COR-L47 (cell line): Measurements from ENCODE around the gene CTDNEP1.
"Not testable (repeated sequence)": the region's sequence is repeated elsewhere in the genome, so short reads cannot be mapped to it uniquely, and the experiment has no call there.

Source experiments
- DNase-seq: peaks from one replicate; lab custom pipeline; 2025; lab: John Stamatoyannopoulos, UW

The CTDNEP1 gene

DNA sequence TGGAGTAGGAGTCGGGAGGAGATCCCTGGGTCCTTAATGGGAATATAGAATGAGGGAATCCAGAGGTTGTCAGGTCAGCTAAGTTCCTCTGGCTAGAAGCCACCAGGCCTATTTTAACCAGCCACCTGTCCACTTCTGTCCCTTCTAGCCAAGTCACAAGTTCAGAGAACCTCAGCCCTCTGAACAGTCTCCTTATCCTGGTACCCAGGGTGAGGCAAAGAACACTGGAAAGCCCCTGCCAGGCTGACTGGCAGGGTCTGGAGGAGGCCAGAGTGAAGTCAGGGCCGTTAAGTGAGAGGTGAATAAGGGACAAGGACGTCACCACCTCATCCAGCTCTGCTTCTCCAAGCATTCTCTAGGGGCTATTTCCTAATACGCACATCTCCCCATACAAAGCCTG lies 2.7 kb downstream of the CTDNEP1 start:
- DNase-seq, result no peak

DNA sequence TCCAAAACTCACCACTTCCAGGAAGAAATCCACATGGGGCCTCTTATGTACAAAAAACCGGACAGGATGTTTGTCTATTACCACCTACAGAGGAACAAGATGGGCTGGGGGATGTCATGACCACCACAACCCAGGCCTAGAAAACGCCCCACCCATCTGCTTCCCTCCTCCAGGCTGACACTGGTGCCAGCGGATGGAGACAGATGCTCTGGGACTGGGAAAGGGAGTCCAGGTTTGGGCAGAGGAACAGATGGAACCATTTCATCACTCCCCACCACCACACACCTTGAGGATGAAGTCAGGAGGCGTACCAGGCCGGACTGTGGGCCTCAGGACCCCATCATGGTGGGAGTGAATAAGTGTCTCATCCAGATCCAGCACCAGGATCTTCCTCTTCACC lies 4.8 kb downstream of the CTDNEP1 start:
- no peak for DNase-seq

DNA sequence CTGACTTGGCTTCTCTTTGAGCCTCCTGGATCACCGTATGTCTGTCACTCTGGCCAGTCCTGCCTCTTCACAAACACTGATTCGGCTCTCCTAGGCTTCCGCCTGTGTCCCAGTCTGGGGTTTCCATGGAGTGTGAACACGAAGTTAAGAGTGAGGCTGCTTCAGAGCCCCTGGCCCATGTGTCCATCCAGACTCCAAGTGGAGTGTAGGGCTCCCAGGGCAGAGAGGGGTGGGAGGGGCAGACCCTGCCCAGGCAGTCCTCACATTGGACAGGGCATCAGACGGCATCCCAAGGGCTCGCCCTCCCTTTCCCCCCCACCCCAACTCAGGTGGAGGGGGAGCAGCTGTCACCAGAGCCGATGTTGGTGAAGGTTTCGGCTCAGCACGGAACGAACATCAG lies 7.7 kb downstream of the CTDNEP1 start:
- not testable (repeated sequence) for DNase-seq

DNA sequence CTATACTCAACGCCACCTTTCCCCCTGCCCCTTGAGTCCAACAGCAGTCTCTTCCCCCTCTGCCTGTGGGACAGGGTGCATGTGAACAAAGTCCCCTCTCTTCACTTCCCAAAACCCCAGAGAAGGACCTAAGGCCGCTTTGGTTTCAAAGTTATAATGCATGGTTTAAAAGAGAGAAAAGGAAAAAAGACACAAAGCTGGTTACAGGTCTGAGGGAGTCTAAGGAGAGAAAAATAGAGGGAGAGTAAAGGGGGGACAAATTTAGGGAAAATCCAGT lies 8.1 kb downstream of the CTDNEP1 start:
- DNase-seq, result no peak

DNA sequence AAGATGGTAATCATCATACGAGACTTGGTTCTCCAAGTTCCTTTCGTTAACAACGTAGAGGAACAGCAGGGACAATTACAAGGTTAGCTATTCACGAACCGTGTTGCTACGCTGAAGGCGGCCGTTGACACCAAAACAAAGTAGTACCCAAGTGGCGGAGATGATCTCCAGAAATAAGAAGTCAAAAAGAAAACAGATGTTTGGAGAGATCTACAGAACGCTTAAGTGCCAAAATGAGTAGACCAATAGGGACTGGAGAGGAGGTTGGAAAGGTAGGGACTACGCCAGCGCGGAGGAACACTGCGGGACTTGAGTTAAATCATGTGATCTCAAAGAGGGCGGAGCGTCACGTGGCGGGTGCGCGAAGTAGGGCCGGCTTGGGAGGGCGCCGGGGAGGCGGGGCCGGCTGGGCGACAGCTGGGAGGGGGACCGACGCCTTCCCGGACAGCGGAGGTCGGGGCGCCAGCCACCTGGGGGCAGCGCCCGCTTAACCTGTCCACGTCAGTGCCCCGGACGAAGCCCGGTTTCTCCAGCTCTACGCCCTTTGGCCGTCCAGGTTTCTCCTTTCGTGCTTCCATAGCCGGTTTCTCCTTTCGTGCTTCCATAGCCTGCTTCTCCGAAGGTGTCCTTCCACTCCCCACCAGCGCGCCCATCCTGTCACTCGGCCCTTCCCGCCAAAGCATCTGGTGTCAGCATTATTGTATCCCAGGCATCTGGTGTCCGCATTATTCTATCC lies 8.6 kb downstream of the CTDNEP1 start:
- DNase-seq, result peak; percentile 87

DNA sequence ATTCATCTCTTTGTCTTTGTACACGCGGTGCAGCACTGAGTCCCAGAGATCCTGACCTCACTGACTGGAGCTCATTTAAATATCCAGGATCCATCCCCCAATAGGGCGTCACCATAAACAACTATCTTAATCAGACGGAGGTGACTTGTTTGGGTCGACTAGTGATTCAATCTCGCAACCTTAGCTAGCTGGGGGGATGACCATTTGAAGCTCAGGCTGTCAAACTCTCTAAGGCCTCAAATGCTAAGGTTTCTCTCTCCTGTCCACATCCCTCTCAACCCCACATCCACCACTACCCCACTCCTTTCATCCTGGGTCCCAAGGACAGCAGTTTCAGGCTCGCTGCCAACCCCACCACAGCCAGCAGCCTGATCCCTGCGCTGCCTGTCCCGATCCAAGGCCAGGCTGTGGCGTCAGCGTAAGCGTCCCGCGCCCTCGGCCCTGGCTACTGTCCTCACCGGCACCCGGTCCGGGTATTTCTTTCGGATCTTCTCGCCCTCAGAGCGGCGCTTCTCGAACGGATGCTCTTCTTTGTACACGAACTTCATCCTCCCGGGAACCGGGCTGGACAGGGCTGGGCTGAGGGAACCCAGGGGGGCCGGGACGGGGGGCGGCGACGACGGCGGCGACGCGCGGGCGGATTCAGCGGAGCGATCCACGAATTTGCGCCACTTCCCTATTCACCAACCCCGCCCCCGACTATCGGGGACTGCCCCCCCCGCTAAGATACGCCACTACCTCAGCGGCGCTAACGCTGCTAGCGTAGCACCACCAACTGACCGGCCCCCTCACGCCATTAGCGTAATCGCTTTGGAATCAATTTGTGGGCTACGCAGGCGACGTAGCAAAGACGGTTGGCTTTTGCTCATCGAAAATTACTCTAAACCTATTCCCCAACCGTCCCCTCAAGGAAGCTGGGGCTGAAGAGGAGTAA lies 9.5 kb downstream of the CTDNEP1 start, which contains the start of gene GABARAP:
GABARAP (minus strand) TSS at position 667 of the 934 bp plus-strand sequence; CDS start at position 548, 119 bp downstream.
- DNase-seq, result peak; percentile 71

DNA sequence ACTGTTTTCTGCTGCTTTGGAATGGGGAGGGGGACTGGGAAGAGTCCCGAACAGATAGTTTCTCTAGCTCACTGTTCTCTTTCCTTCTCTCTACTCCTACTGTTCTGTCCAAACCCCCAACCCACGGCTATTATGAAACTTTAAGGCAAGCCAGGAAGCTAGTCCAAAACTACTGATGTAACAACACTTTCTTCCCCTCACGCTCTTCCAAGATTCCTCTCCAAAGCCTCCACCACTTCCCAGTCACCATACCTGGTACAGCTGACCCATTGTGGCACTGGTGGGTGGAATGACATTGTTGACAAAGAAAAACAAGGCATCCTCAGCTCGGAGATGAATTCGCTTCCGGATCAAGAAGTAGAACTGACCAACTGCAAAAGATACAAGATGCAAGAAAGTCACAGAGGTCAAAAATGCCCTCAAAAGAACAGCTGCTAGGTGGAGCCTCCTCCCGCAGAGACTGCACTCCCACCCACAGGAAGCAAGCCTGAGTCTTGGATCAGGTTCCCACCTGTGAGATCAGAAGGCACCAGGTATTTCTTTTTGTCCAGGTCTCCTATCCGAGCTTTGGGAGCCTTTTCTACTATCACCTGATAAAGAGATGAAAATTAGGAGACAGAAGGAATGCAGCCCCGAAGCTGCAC lies 10.3 kb downstream of the CTDNEP1 start:
- no peak for DNase-seq

DNA sequence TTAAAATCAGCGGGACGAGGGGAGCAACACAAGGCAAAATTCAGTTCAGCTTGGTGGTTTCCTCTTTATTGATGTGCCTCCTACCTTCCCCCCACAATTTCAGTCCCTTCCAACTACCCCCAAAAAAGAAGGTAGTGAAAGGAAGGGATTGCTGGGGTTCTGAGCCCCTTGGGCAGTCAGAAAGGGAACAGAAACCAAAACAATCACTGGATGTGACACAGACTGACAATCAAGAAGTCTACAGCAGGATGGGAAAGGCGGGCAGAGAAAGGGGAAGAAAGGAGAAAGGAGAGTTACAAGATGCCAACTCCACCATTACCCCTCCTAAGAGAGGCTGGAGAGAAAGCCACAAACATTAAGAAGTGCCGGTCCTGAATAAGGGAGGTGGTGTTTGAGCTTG lies 11.2 kb downstream of the CTDNEP1 start:
- no peak for DNase-seq

DNA sequence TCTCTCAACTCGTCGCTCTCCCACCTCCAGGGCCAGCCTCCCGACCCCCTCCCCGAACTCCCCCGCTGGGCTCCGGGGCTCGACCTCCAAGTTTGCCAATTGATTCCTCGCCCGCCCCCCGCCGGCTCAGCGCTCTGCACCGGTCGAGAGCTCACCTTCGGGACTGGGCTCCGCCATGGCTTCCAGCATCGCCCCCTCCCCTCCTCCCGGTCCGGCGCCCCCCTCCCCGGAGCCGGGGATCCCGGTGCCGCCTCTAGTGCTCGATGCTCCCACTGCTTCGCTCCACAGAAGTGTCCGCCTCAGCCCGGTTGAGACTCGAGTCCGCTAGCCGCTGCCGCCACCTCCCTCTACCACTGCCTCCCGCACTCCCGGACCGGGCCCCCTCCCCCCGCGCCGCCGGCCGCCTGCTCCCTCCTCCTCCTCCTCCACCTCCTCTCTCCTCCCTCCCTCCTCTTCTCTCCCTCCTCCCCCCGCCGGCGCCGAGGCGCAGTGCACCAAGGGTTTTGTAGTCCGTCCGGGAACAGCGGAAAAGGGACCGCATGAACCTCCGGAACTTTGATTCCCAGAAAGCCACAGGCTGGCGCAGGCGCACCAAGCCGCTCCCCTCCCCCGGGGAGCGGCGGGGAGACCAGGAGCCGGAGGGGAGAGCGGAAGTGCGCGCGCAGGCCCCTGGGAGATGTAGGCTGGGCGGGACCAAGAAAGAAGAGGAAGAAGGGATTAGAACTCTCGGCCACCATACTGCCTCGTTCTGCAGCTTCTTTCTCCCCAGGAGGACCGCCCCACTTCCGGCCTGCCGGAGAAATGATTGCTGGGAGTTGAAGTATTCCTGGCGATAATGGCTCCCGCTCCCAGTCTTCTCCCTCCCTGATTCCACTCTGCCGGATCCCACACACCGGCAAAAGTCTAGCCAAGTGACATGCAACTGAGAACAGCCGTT lies 12.2 kb downstream of the CTDNEP1 start, which contains the start of gene PHF23:
PHF23 (minus strand) TSS at position 367 of the 937 bp plus-strand sequence; CDS start at position 189, 178 bp downstream.
- DNase-seq, result peak; percentile 89

DNA sequence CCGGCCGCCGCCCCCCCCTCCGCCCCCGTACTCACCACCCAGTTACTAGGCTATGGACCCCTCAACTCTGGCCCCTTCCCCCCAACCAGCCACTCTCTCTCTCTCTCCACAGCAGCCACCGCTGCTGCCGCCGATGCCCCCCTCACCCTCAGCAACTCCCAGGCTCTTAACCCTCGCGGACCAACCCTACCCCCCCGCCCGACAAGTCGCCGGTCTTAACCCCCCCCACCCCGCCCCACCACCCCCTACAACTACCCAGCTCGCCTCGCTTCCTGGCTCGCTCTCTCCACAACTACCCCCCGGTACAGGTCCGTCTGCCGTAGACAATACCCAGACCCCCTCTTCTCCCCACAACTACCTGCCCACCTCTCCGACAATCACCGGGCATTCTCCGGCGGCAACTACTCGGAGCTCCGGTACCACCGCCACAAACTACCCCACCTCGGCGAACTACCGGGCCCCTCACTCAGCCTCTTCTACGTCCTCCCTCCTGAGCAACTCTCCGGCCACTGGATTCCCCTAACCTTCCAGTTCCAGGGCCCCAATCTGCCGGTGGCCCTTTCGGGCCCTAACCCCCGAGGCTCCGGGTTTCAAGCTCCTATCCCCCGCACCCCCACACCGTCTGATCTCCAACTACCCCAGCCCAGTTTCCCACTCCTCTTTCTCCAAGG lies 13.0 kb downstream of the CTDNEP1 start:
- DNase-seq, result no peak

DNA sequence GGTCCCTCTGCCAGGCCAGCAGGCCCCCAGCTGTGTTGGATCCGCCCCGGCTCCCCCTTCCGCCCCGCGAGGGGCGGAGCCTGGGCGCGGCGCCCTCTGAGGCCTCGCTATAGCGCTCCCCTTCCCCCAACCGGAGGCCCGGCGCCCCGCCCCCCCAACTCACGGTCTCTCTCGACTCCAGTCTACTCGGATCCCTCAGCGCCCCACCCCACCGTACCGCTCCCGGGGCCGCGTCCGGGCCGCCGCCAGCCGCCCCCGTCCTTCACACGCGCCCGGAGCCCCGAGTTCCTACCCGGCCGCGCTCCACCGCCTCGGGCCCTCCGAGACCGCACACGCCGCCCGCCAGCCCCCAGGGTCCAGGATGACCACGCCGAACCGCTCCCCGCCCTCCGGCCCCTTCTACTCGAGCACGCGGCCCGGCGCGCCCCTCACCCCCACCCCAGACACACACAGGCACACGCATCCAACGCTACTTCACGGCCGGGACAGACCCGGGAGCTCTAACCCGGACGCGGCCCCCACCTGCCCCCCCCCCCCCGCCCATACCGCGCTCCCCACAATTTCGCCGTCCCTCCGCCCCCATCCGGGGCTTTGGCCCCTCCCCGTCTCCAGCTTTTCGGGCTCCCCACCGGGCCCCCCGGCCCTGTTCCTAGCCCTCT lies 13.6 kb downstream of the CTDNEP1 start:
- peak; percentile 42 for DNase-seq

DNA sequence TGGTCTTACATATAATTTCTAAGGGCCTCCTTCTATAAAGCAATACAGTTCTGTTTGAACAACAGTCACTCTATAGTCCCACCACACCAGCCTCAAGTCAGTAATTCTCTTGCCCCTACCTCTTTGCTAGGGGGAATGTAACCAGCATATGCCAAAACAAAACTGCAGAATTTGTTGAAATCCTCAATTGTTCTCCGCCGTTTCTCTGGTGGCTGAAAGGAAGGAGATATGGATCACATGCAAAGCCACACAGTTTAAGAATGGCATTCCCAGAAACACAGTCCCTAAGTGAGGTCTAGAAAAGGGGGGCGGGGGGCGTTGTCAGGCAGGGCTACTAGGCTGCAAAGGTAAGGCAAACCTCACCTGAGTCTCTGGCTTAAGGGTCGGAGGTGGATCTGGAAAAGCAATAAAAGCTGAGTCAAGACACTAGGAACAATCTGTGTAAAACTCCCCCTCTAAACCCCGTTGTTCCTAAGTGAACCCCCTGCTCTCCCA lies 14.2 kb downstream of the CTDNEP1 start:
- no peak for DNase-seq

DNA sequence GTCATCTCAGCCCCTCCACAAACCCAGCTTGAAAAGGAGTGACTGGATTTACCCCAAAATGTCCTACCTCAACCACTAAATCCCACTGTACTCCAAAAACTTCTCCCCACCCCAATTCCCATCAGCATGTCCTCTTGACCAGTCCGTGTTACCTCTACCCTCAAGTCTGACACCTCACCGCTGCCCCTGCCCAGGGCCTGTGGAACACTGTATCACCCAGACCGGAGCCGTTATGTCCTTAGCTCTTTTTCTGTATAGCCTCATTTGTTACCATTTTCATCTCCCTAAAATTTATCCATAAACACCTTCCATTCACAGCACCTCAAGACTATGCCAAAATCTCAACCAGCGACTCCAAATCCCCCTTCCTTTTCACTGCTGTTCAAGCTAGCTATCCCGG lies 14.7 kb downstream of the CTDNEP1 start:
- DNase-seq, result no peak

DNA sequence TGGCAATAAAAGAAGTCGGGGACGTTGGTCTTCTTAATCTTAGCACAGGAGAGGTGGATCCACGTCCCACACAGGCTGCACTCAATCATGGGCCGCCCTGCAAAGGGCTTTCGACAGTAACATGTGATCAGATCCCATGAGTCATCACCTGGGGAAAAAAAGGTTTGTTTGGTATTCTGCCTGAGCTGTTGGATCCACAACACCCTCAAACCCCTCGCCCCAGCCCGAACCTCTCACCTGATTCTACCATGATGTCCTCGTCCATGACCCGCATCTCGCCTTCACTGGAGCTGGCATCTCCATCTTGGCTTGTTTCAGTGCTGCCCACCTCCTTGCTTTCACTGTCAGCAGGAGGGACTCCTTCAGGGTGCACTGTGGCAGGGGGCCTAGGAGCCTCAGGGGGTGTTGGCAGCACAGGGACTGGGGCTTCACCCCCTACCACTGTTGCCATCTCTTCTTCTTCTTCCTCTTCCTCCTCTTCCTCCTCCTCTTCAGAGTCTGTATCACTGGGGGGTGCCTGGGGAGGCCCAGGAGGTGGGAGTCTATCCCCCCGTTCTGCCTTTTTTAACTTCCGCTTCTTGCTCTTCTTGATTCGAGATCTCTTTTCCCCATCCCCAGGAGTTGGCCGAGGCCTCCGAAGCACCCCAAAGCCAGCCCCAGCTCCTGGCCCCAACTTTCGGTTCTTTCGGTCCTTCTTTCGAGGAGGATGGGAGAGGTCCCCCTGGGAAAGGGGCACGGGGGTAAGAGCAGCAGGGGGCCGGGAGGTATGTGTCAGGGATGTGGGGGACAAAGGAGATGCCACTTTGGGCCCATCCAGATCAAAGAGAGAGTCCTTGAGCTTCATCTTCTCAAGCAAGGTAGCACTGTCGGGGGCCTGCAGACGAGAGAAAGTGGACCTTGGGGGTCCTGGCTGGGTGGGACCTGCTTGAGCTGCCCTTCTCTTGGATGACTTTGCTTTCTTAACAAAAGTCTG lies 15.6 kb downstream of the CTDNEP1 start:
- DNase-seq, result no peak

DNA sequence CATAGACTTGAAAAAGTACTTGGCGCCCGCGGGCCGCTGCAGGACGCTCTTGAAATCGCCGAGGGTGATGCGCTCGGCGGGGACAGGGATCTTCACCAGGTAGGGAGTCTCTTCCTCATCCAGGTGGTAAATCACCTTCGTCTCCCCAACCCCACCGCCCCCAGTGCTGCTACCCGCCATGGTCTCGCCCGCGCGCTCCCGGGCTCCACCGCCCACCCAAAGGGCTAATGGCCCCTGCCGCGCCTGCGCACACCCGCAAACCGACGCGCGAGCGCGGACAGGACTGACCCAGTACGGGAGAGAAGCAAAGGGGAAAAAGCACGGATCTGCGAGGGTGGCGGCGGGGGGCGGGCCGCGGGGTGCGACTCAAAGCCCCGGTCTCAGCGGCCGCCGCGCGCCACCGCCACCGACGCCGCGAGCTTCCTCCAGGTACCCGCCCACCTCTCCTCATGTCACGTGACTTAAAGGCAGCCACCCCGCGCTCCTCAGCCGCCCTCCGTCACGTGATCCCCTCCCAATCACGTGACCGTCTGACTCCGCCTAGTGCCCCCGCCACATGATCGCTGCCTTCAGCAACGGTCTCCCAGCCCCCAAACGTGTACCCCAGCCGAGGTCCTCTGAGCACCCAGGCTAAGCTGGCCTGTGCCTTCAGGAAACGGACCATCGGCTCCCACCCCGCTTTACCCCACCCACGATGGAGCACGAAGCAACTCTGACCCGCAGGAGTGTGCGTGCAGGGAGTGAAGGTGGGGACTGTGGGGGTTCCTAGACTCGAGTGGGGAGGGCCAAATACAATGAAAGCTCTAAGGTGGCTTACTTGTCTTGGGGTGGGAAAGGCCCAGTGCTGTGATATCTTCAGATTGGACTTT lies 17.2 kb downstream of the CTDNEP1 start, which contains the start of gene DVL2:
DVL2 (minus strand) TSS at position 435 of the 869 bp plus-strand sequence; CDS start at position 180, 255 bp downstream.
- peak; percentile 61 for DNase-seq

DNA sequence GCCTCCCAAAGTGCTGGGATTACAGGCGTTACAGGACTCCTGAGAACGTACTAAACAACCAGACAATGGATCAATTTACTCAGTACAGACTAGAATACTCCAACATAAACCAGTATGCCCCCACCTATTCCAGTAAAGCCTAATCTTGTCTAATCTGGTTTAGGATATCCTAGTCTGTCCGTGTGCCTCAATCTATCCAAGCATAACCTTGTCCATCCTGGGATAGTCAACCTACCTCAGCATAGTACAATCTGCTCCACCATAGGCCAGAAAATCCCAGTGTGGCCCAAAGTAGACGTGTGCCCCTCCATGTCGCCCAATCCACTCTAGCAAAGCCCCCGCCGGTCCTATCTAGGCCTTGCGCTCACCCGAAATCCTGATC lies 17.8 kb downstream of the CTDNEP1 start:
- no peak for DNase-seq

DNA sequence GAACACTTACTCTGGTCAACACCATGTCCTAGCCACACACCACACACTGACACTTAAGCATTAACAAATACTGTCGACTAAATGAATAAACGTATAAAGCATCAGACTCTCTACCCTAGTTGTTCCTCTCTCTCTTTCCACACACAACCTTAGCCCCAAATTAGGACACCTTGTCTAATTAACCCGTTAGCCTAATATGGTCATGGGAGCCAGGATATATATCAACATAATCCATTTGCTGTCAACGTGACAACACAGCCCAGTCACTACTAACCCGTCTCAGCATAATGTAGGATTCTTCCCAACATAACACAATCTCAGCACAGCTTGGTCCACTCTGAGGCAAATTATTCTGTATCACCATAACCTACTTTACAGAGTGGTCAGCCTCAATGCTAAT lies 19.4 kb downstream of the CTDNEP1 start:
- no peak for DNase-seq

DNA sequence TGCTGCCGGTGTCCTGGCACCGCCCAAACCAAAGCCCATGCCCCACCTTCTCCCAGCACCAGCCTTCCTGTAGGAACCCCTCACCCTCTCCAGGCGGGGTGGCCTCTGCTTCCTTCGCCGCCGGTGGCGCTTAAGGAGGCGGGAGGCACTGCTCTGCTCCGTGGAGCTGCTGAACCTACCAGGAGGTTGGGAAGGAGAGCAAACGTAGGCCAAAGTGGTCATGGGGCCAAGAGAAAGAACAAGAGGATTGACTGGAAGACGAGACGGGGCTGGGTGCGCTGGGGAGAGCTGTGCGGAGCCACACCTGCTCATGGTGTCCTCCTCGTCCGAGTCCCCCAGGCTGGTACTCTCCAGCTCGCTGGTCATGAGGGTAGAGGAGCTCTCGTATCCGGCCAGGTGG lies 22.0 kb downstream of the CTDNEP1 start:
- DNase-seq, result no peak
